ENCODE data around the gene COPZ1. TPM values are rescaled to one million over a fixed set of nuclear protein-coding genes. Genes with fewer than 3 reads are reported as not detected.
A peak's percentile ranks its signal among the peaks of the same experiment; 100 is the strongest.

Gene COPZ1
- total RNA-seq, 4 donors from 2014 or later, result 181 to 284 (median 236) TPM

- Histone ChIP-seq H3K36me3 (peaks cover 8 to 18% of the 10 kb centered on the region in 2 donors), H3K4me1 (peaks cover 25 to 70% of the 10 kb centered on the region in 2 donors), H3K4me3 (replicated peaks in 1 of 3) (no peak overlapping the region), H3K27ac (peak overlapping the region in 2 of 3 donors; percentile 24 to 47), H3K27me3 (no peaks in the 10 kb centered on the region), H3K9me3 (no peaks in the 10 kb centered on the region)
- 66 to 68% methylated on average over 8 of the region's 8 CpGs for WGBS, 2 donors
- intact Hi-C loops (cut with DNase I), result no loop called here
- DNase-seq, result peak in 1 of 2 donors; percentile 41
- no peak for TF ChIP-seq POLR2A (IDR thresholded peaks at IDR 0.05)
- TF ChIP-seq CTCF (IDR thresholded peaks at IDR 0.05), result no peak
These were observed 47.3 kb downstream of the COPZ1 start for GRCh38 chr12:54372113-54372806.

GRCh38 chr12:54373649-54374561 lies 49.0 kb downstream of the COPZ1 start:
- intact Hi-C loops (cut with DNase I), result no loop called here

GRCh38 chr12:54374562-54375258 lies 49.8 kb downstream of the COPZ1 start:
- 23 to 37% methylated on average over 2 of the region's 2 CpGs for WGBS, 2 donors
- Histone ChIP-seq H3K9me3 (no peaks in the 10 kb centered on the region), H3K27ac (peak overlapping the region; percentile 35 to 80 (median 41)), H3K27me3 (no peaks in the 10 kb centered on the region), H3K4me3 (replicated peaks in 1 of 3) (peak overlapping the region in 1 of 3 donors; percentile 2), H3K36me3 (peaks cover 8 to 18% of the 10 kb centered on the region in 2 donors), H3K4me1 (peaks cover 33 to 77% of the 10 kb centered on the region in 2 donors)
- peak in 1 of 2 donors; percentile 54 for DNase-seq
- TF ChIP-seq CTCF (IDR thresholded peaks at IDR 0.05), result no peak
- TF ChIP-seq POLR2A (IDR thresholded peaks at IDR 0.05), result no peak
- intact Hi-C loops (cut with DNase I), result no loop called here

More at GRCh38 chr12:54373649-54374561, 49.0 kb downstream of the COPZ1 start:
- TF ChIP-seq CTCF (IDR thresholded peaks at IDR 0.05) (no peak), POLR2A (IDR thresholded peaks at IDR 0.05) (no peak)
- Histone ChIP-seq H3K4me1 (peaks cover 27 to 77% of the 10 kb centered on the region in 2 donors), H3K27ac (peak overlapping the region in 2 of 3 donors; percentile 20 to 80), H3K36me3 (peaks cover 8 to 18% of the 10 kb centered on the region in 2 donors), H3K27me3 (no peaks in the 10 kb centered on the region), H3K4me3 (replicated peaks in 1 of 3) (no peak overlapping the region), H3K9me3 (no peaks in the 10 kb centered on the region)
- WGBS, 2 donors, result 89% methylated on average over 10 of the region's 10 CpGs
- DNase-seq, result no peak

- 65 to 76% methylated on average over 2 of the region's 2 CpGs for WGBS, 2 donors
- Histone ChIP-seq H3K4me1 (peaks cover 36 to 77% of the 10 kb centered on the region in 2 donors), H3K9me3 (no peaks in the 10 kb centered on the region), H3K27ac (peak overlapping the region; percentile 35 to 80 (median 41)), H3K27me3 (no peaks in the 10 kb centered on the region), H3K36me3 (peaks cover 8 to 18% of the 10 kb centered on the region in 2 donors), H3K4me3 (replicated peaks in 1 of 3) (peak overlapping the region in 1 of 3 donors; percentile 2)
- TF ChIP-seq CTCF (IDR thresholded peaks at IDR 0.05), result no peak
- TF ChIP-seq POLR2A (IDR thresholded peaks at IDR 0.05), result no peak
- intact Hi-C loops (cut with DNase I), result no loop called here
- DNase-seq, result no peak
These were observed 50.3 kb downstream of the COPZ1 start for GRCh38 chr12:54375259-54375579.

All from thyroid gland (tissue), 4 donors.